Upper lobe of left lung (tissue), 6 donors: Measurements from ENCODE around the gene GNA12. TPM values are rescaled to one million over a fixed set of nuclear protein-coding genes. Genes with fewer than 3 reads are reported as not detected.
A peak's percentile ranks its signal among the peaks of the same experiment; 100 is the strongest.

ENCODE experiments used
- ATAC-seq, 2 donors: fragments of 200-7000 bp; cut with Tn5 transposase; one replicate each; pipeline ENCODE4 v1.9.1; 2022; ENCODE audit warnings: mild to moderate bottlenecking in 2 of 2, moderate library complexity in 2 of 2; ENCODE audit not compliant: low FRiP score in 2 of 2
- DNase-seq, 2 donors: peaks; one replicate each; pipeline ENCODE4 v3.0.0-alpha.2; 2019 to 2020
- H3K27ac ChIP-seq, 4 donors: fragments of 200-600 bp; sonication (generic); one replicate each; pipeline ENCODE4 v1.5.1; 2016 to 2019
- H3K27me3 ChIP-seq, 4 donors: fragments of 200-600 bp; sonication (generic); one replicate each; pipeline ENCODE4 v1.5.1; 2017 to 2019
- H3K36me3 ChIP-seq, 4 donors: fragments of 200-600 bp; sonication (generic); one replicate each; pipeline ENCODE4 v1.5.1; 2016 to 2019
- H3K4me1 ChIP-seq, 4 donors: fragments of 200-600 bp; sonication (generic); one replicate each; pipeline ENCODE4 v1.5.1; 2018 to 2019
- H3K4me3 ChIP-seq, 4 donors: fragments of 200-600 bp; sonication (generic); one replicate each; pipeline ENCODE4 v1.5.1; 2017 to 2019; ENCODE audit warnings: mild to moderate bottlenecking in 2 of 4, moderate library complexity in 1 of 4
- H3K9me3 ChIP-seq, 4 donors: fragments of 200-600 bp; sonication (generic); one replicate each; pipeline ENCODE4 v1.5.1; 2018 to 2019
- CTCF ChIP-seq, 6 experiments: fragments of 450-650 bp in 4 of 6; fragments of 200-600 bp in 2 of 6; sonication (generic) in 2 of 6; IDR thresholded peaks; one replicate each; pipeline ENCODE4 v1.5.1; 2016 to 2019; ENCODE audit warnings: antibody characterized with exemption in 6 of 6
- EP300 ChIP-seq, 4 donors: sonication (generic); formaldehyde crosslinking; IDR thresholded peaks; one replicate each; pipeline ENCODE4 v1.5.1; 2017; ENCODE audit warnings: antibody characterized with exemption in 4 of 4, control low read depth in 2 of 4
- POLR2A ChIP-seq, 4 donors: fragments of 450-650 bp; IDR thresholded peaks; one replicate each; pipeline ENCODE4 v1.5.1; 2016 to 2017; ENCODE audit warnings: antibody characterized with exemption in 4 of 4, mild to moderate bottlenecking in 2 of 4
- POLR2AphosphoS5 ChIP-seq, 2 donors: sonication (generic); formaldehyde crosslinking; IDR thresholded peaks; one replicate each; pipeline ENCODE4 v1.5.1; 2017; ENCODE audit warnings: antibody characterized with exemption in 2 of 2
- WGBS, 2 donors: methylation state at CpG; one replicate each; pipeline ENCODE4 v1.1.5; 2017 to 2018; 5-methylcytosine and 5-hydroxymethylcytosine counted together
- total RNA-seq, 6 donors: library from RNA; depleted of rRNA in 4 of 6; stranded (reverse); fragments of >200 nt in 4 of 6; gene quantifications; one replicate each; pipeline versions ENCODE4 v1.1.0 to v1.2.1, GENCODE V29; 2016 to 2021
- donor health status: DM: no; HTN: no; CAD: no; lungs with moderate emphysema.
- donor health status: DM: no; HTN: yes; CAD: no; lungs with severe emphysema.

GNA12 gene
- total RNA-seq, 6 donors from 2014 or later = 24.0 to 52.3 (median 35.7) TPM

- Histone ChIP-seq H3K4me3 (no peak overlapping the region), H3K36me3 (no peaks in the 10 kb centered on the region), H3K27ac (no peak overlapping the region), H3K27me3 (no peaks in the 10 kb centered on the region), H3K4me1 (peaks cover 17 to 38% (median 26%) of the 10 kb centered on the region in 4 donors), H3K9me3 (no peaks in the 10 kb centered on the region)
- DNase-seq (no peak), ATAC-seq (no peak)
- TF ChIP-seq POLR2AphosphoS5 (IDR thresholded peaks at IDR 0.05) (no peak), CTCF (IDR thresholded peaks at IDR 0.05) (no peak), POLR2A (IDR thresholded peaks at IDR 0.05) (no peak), EP300 (IDR thresholded peaks at IDR 0.05) (no peak)
- 92 to 94% methylated on average over 6 of the region's 6 CpGs for whole genome bisulfite sequencing, 2 donors
These were observed 39.8 kb downstream of the GNA12 start for GRCh38 chr7:2804227-2804763.

- no peak for ATAC-seq
- no peak for DNase-seq
- Histone ChIP-seq H3K9me3 (no peaks in the 10 kb centered on the region), H3K27me3 (no peaks in the 10 kb centered on the region), H3K36me3 (no peaks in the 10 kb centered on the region), H3K4me1 (peaks cover 17 to 38% (median 26%) of the 10 kb centered on the region in 4 donors), H3K4me3 (no peak overlapping the region), H3K27ac (peak overlapping the region in 1 of 4 donors; percentile 62)
- TF ChIP-seq EP300 (IDR thresholded peaks at IDR 0.05) (no peak), CTCF (IDR thresholded peaks at IDR 0.05) (no peak), POLR2A (IDR thresholded peaks at IDR 0.05) (no peak), POLR2AphosphoS5 (IDR thresholded peaks at IDR 0.05) (no peak)
- 82 to 86% methylated on average over 4 of the region's 4 CpGs for WGBS, 2 donors
These were observed 40.4 kb downstream of the GNA12 start for GRCh38 chr7:2803755-2804154.

- no peaks in the 10 kb centered on the region for H3K9me3 ChIP-seq
- H3K36me3 ChIP-seq = no peaks in the 10 kb centered on the region
- peak overlapping the region in 1 of 4 donors; percentile 31 for H3K4me3 ChIP-seq
- ATAC-seq (no peak), DNase-seq (no peak)
- no peaks in the 10 kb centered on the region for H3K27me3 ChIP-seq
- 65 to 75% methylated on average over 2 of the region's 2 CpGs for WGBS, 2 donors
- peak overlapping the region in 3 of 4 donors; percentile 62 to 67 (median 62) for H3K27ac ChIP-seq
- peaks cover 17 to 34% (median 26%) of the 10 kb centered on the region in 4 donors for H3K4me1 ChIP-seq
- no peak for TF ChIP-seq EP300 (IDR thresholded peaks at IDR 0.05)
- TF ChIP-seq POLR2AphosphoS5 (IDR thresholded peaks at IDR 0.05) = no peak
- no peak for TF ChIP-seq POLR2A (IDR thresholded peaks at IDR 0.05)
- TF ChIP-seq CTCF (IDR thresholded peaks at IDR 0.05) = no peak
These were observed 40.8 kb downstream of the GNA12 start for GRCh38 chr7:2803342-2803692.

GRCh38 chr7:2802504-2803341, 41.4 kb downstream of the GNA12 start:
- no peak for DNase-seq
- peak in 1 of 2 donors; percentile 77 for ATAC-seq

GRCh38 chr7:2802101-2802500, 42.0 kb downstream of the GNA12 start:
- Histone ChIP-seq H3K27ac (peak overlapping the region in 2 of 4 donors; percentile 2 to 67), H3K4me3 (no peak overlapping the region), H3K27me3 (no peaks in the 10 kb centered on the region), H3K4me1 (peaks cover 17 to 32% (median 26%) of the 10 kb centered on the region in 4 donors), H3K9me3 (no peaks in the 10 kb centered on the region), H3K36me3 (no peaks in the 10 kb centered on the region)
- ATAC-seq = no peak
- 47 to 54% methylated on average over 2 of the region's 2 CpGs for WGBS, 2 donors
- no peak for TF ChIP-seq POLR2AphosphoS5 (IDR thresholded peaks at IDR 0.05)
- no peak for TF ChIP-seq EP300 (IDR thresholded peaks at IDR 0.05)
- TF ChIP-seq CTCF (IDR thresholded peaks at IDR 0.05) = no peak
- DNase-seq = no peak

More at GRCh38 chr7:2802504-2803341, 41.4 kb downstream of the GNA12 start:
- no peaks in the 10 kb centered on the region for H3K36me3 ChIP-seq
- peaks cover 17 to 31% (median 26%) of the 10 kb centered on the region in 4 donors for H3K4me1 ChIP-seq
- no peaks in the 10 kb centered on the region for H3K27me3 ChIP-seq
- WGBS, 2 donors = 42 to 45% methylated on average over 25 to 28 of the region's 28 CpGs
- no peaks in the 10 kb centered on the region for H3K9me3 ChIP-seq
- peak overlapping the region; percentile 19 to 67 (median 62) for H3K27ac ChIP-seq
- no peak for TF ChIP-seq POLR2AphosphoS5 (IDR thresholded peaks at IDR 0.05)
- H3K4me3 ChIP-seq = peak overlapping the region in 3 of 4 donors; percentile 8 to 31 (median 22)
